GM18870 (cell line): ENCODE measurements around the gene ZMIZ1.

Experiments used
- ATAC-seq: cut with Tn5 transposase; IDR thresholded peaks from one replicate; pipeline ENCODE4 v1.9.1; 2021; ENCODE audit warnings: moderate library complexity; ENCODE audit not compliant: unreplicated experiment

The ZMIZ1 gene

GRCh38 chr10:79224263-79224949 is 155.6 kb downstream of the ZMIZ1 start:
- ATAC-seq = no peak

DNA sequence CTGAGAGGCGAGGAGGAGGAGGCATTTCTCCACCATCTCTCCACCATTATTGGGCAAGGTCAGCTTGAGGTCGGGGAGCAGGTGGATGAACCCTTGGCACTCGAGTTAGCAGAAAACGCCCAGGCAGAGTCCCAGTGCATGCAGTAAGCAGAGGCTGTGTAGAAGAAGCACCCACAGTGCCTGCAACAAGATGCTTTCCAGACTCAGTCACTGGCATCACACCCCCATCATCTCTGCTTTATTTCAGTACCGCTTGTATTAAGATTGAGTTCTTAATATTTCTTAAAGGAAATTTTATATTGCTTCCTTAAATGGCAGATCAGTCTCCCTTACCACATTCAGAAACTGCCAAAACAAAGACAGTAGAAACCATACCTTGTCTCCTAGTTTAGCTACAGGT is 156.2 kb downstream of the ZMIZ1 start:
- ATAC-seq = no peak

DNA sequence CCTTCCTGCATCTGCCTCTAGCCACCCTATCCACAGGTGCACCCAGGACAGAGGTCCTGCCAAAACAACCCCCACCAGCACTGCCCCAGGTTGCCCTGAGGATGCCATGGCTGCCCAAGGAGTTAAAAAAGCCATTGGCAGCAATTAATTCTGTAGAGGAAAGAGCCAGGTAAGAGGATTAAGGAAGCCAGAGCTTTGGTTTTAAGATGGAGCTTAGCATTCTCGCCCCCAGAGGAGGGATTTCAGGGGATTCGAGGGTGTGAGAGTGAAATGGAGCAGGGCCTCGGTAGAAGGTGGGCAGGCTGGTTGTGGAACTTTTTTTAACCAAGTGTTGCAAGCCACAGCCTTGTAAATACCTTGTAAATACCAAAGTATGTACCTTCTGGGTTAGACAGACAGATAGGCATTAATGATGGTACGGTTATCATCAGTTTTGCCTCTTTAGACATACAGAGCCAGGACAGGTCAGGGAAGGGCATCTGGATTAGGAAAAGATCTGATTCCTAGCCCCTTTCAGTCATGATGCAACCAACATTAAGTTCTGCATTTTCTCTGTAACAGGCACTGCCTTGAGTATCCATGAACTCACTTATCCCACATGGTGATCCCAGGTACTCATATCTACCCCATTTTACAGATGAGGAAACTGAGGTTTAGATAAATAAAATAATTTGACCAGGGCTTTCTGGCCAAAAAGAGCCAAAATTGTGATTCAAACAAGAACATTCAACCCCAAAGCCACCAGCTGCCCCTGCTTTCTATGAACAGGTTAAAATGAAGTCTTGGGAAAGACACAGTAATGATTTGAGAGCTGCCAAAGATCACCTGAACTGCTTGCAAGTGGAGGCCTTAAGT is 157.9 kb downstream of the ZMIZ1 start:
- ATAC-seq = no peak

GRCh38 chr10:79229071-79229541 is 160.3 kb downstream of the ZMIZ1 start:
- no peak for ATAC-seq

DNA sequence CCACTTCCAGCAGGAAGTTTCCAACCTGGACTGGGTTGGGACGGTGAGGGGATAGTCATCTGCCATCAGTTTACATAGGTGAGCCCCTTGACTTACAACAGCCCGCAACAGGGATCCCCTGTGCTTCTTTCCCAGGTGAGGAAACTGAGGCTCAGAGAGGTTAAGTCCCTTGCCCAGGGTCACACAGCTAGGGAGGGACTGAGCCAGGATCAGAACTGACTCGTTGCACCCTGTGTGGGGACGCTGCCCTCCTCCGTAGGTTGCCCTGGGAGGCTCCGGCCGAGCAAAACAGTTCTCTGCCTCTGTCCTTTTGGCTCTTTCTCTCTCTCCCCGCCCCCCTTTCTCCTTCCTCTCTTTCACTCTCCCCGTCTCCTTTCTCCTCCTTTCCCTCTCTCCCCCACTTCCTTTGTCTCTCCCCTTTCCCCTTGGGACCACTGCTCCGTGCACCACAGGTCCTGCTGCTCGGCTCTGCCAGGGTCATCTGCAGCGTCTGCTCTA is 161.1 kb downstream of the ZMIZ1 start:
- no peak for ATAC-seq

DNA sequence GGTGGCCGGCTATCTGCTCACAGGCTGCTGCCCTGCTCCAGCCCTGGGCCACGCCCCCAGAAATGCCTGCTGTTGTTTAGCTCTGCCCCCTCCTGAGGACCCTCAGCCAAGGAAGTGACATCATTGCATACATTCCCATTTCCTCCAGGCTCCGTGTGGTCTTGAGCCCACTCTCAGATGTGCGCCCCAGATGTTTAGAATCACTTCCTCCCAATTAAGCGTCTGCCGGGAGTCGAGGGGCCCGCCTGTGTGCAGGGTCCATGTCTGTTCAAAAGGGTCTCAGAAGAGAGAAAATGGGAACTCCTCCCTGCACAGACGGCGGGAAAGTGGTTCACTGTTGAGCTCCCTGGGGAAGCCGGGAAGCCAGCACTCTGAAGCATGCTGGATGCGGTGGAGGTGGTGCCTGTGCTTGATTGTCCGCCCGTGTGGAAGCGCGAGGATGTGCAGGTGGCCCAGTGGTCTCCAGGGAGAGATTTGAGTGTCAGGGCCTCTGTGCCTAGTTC is 161.6 kb downstream of the ZMIZ1 start:
- no peak for ATAC-seq

DNA sequence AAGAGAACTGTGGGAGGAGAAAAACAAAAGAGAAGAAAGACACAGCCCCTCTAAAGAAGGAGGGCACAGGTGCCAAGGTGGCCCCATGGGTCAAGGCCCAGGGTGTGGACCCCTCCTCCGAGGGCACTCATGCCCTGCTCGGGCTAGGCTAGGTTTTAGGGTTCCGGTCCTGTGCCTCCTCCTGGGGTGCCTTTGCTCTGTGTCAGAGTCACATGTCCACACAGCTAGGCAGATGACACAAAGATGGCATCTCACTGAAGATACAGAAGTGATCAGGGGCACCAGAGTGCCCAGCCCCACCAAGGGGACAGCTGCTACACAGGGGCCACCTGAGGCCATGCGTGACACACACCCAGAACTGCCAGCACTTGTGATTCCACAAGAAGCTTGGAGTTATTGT is 162.1 kb downstream of the ZMIZ1 start:
- no peak for ATAC-seq

GRCh38 chr10:79231908-79232307 is 163.1 kb downstream of the ZMIZ1 start:
- ATAC-seq = no peak

GRCh38 chr10:79232864-79233263 is 164.1 kb downstream of the ZMIZ1 start:
- ATAC-seq = no peak

GRCh38 chr10:79234391-79235315 is 165.9 kb downstream of the ZMIZ1 start:
- ATAC-seq = no peak

- ATAC-seq = no peak
Observed at GRCh38 chr10:79235765-79236432, 167.1 kb downstream of the ZMIZ1 start.

DNA sequence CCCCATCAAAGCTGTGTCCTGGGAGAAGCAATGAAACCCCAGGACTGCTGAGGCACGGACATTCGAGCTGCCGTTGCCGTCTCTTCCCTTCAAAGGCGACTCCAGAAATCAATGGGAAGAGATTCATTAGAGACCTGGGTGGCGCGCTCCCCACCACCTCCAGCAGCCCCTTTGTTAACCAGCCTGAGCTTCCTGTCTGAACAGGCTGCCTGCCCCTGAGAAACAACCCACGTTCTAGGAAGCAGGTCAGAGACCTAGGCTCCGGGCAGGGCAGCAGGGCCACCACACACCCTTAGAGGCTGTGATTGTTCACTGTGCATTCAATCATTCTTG is 167.6 kb downstream of the ZMIZ1 start:
- ATAC-seq = no peak

DNA sequence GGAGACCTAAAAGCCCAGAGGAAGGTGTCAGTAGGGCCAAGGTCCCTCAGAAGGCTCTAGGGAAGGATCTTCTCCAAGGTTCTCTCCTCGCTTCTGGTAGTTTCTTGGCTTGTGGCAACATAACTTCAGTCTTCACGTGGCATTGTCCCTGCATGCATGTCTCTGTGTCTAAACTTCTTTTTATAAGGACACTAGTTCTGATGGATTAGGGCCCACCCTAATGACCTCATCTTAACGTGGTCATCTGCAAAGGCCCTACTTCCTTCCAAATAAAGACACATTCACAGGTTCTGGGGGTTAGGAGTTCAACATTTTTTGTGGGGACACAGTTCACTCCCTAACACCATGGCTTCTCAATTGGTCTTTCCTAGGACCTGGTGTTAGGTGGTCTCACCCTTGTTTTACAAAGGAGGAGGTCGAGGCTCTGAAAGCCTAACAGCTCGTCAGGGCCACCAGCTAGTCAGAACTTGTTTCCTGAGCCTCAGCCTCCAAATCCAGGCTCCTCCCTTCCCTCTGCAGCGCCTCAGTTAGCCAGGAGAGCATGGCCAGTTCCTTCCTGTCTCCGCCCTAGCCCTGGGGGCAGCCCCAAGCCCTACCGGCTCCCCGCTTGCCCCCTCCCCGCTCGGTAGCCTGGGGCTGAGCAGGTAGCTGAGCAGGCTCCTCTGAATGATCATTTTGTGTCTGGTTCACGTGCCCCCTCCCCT is 168.8 kb downstream of the ZMIZ1 start:
- ATAC-seq = no peak

DNA sequence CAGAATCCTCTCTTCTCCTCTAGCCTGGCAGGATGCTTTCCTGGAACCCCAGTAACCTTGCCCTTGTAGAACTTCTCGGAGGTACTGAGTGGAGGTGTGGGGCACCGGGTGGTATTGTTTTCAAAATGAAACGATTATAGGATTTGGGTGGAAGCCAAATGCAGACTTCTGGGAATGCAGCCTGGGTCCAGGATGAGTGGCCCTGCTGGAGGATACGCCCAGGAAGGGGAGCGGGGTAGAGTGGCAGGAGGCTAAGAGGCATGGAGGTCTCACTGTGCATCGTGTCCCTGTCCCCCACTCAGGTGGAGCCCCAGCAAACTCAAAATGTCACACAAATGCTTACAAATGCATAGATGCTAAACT is 169.4 kb downstream of the ZMIZ1 start:
- no peak for ATAC-seq

DNA sequence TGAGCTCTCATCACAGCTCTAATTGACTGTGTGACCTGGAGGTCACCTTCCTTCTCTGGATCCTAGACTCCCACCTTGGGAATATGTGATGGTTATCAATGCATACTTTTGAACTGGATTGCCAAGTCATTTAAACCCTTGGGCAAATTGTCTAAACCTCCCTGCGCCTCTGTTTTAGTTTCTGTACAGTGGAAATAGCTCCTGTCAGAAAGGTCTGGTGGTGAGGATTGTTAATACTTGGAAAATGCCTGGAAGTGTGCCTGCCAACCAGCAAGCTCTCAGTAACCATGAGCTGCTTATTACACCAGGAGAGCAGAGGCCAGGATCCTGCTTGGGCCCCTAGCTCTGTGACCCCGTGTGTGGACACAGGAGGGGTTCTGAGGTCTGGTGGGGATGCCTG is 169.8 kb downstream of the ZMIZ1 start:
- no peak for ATAC-seq

DNA sequence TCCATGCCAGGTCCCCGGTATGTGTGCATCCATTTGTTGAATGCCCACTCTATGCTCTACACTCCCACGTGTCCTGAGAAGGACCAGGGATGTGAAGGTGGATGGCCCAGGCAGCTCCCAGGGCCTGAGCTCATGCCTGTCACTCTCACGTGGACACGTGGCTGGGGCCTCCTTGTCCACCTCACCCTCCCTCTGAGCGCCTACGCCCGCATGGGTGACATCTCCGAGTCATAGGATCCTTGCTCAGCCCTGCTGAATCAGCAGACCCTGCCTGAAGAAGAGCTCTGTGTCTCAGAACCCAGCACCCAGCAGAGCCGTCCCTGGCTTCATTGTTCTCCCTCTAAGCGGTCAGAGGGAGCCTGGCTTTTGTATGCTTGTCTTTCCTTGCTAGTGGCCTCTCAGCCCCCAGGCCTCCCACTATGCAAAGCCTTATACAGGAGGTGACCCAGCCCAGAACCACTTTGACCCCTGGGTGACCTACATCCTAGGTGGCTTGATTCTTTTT is 170.6 kb downstream of the ZMIZ1 start:
- ATAC-seq = no peak

DNA sequence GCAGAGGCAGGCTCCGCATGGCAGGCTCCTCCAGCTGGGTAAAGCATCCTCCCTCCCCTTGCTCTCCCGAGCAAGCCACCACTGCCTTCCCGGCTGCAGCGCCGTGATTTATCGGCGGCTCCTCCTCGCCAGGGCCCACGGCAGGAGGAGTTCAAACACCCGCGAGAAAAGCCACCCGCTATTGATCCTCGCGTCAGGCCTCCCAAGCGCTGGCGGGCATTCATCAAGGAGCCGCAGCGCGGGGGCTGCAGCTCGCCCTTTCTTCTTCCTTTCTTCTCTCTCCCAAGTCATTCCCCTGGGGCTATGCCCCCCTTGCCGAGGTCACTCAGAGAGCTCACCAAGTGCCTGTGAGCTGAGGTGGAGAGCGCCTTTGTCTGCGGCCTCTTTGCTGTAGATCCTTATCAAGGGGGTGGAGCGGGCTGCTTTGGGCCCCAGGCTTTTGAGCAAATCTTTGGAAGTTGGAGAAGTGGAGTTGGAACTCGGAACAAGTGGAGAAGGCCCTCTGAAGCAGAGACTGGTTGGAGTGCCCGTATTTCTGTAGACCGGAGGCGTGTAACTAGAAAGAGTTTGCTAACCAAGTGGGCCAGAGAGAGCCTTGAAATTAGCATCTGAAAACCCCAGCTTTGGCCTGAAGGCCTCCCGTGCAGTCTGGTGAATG is 171.3 kb downstream of the ZMIZ1 start:
- no peak for ATAC-seq

GRCh38 chr10:79241629-79241989 is 172.8 kb downstream of the ZMIZ1 start:
- ATAC-seq = no peak

GRCh38 chr10:79241990-79242619 is 173.3 kb downstream of the ZMIZ1 start:
- no peak for ATAC-seq
